ENCODE results near the gene SAXO1.

DNA sequence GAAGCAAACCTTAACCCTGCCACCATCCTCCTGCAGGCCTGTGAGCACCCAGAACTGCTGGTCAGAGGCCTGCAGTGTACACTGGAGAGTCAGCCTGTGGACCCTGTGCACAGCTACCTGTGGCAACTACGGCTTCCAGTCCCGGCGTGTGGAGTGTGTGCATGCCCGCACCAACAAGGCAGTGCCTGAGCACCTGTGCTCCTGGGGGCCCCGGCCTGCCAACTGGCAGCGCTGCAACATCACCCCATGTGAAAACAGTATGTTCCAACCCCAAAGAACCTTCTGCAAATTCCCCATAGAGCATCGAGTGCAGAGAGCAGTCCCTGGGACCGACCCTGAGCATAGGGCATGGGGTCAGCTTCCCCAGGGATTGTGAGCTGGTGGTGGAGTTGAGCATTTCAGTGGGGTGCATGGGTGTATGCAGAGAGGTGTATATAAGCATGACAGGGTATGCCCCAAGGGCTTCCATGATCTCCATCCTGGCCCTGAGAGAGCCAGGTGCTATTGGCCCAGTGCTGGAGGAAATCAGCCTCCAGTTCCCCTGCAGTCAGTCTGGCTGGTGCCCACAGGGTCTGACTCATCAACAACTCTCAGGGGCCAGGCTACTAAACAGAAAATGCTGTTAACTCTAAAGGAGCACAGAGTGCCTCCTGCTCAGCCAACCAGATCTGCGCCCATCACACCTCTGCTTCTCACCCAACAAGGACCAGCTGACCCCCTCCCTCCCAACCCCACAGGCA, 126.2 kb downstream of the SAXO1 start:
- TF ChIP-seq, protein P1, sequence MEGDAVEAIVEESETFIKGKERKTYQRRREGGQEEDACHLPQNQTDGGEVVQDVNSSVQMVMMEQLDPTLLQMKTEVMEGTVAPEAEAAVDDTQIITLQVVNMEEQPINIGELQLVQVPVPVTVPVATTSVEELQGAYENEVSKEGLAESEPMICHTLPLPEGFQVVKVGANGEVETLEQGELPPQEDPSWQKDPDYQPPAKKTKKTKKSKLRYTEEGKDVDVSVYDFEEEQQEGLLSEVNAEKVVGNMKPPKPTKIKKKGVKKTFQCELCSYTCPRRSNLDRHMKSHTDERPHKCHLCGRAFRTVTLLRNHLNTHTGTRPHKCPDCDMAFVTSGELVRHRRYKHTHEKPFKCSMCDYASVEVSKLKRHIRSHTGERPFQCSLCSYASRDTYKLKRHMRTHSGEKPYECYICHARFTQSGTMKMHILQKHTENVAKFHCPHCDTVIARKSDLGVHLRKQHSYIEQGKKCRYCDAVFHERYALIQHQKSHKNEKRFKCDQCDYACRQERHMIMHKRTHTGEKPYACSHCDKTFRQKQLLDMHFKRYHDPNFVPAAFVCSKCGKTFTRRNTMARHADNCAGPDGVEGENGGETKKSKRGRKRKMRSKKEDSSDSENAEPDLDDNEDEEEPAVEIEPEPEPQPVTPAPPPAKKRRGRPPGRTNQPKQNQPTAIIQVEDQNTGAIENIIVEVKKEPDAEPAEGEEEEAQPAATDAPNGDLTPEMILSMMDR (IDR thresholded peaks at IDR 0.05): no peak
- TF ChIP-seq POLR2A (IDR thresholded peaks at IDR 0.05): no peak

Measured in body of pancreas (tissue), 4 donors.